Activated CD4-positive, alpha-beta T cell treated with anti-CD3 and anti-CD28 coated beads, Interleukin-2, amount 10 ng/mL, durations not matched to agents 24 days and 14 days (primary cell): Measurements from ENCODE around the gene FTO. TPM values are rescaled to one million over a fixed set of nuclear protein-coding genes. Genes with fewer than 3 reads are reported as not detected.

Source experiments
- DNase-seq: peaks from one replicate; pipeline ENCODE4 v3.0.0; 2022
- H3K27ac Mint-ChIP-seq: one replicate; pipeline ENCODE4 v1.8.0; 2022; ENCODE audit warnings: mild to moderate bottlenecking, mixed read lengths
- H3K27me3 Mint-ChIP-seq: one replicate; pipeline ENCODE4 v1.8.0; 2022; ENCODE audit warnings: mixed read lengths
- H3K36me3 Mint-ChIP-seq: one replicate; pipeline ENCODE4 v1.8.0; 2022; ENCODE audit warnings: low read depth, mild to moderate bottlenecking, mixed read lengths
- H3K4me1 Mint-ChIP-seq: one replicate; pipeline ENCODE4 v1.8.0; 2021; ENCODE audit warnings: mixed read lengths
- H3K4me3 Mint-ChIP-seq: one replicate; pipeline ENCODE4 v1.8.0; 2022; ENCODE audit warnings: mild to moderate bottlenecking, moderate library complexity, mixed read lengths
- H3K9me3 Mint-ChIP-seq: one replicate; pipeline ENCODE4 v1.8.0; 2021; ENCODE audit warnings: mixed read lengths
- intact Hi-C: fragments of 100-400 bp; cut with micrococcal nuclease; formaldehyde crosslinking; loops from one replicate; pipeline ENCODE4 v1.15.1; 2023
- total RNA-seq: library from RNA; stranded (reverse); gene quantifications from 2 replicates; pipeline ENCODE4 v1.2.3, GENCODE V29; 2022

FTO gene
- total RNA-seq, 1 donor from 2014 or later = 60.8 TPM

DNA sequence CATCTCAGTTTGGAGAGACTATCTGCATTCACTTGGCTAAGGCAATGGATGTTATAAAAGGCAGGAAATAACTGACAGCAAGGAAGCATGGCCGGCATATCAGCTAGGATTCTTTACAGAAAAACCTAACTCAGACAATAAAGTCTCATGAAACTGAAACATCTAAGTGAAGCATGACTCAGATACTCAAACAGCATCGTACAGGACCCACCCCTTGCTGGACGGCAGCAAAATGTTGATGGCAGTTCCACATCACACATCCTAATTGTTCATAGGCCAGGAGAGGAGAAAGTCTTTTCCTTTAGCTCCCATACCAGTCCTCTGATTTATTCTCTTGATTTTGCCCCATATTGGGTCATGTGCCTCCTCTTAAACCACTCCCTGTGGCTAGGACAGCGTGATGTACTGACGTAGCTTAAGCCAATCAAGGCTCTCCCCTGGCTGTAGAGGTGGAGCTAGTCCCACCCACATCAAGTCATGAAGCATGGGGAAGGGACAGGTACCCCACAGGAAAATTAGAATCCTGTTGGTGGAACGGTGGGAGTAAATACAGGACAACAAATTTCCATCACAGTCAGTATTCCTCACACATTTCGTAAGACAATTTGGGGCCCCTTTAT lies 403.7 kb downstream of the FTO start:
- no peak for DNase-seq
- no peaks in the 10 kb centered on the region for H3K4me1 Mint-ChIP-seq
- H3K4me3 Mint-ChIP-seq = no peak overlapping the region
- H3K9me3 Mint-ChIP-seq = no peaks in the 10 kb centered on the region
- no peaks in the 10 kb centered on the region for H3K27me3 Mint-ChIP-seq
- no peak overlapping the region for H3K27ac Mint-ChIP-seq
- intact Hi-C loops = no loop called here
- no peaks in the 10 kb centered on the region for H3K36me3 Mint-ChIP-seq

GRCh38 chr16:54110016-54110981 lies 406.3 kb downstream of the FTO start:
- DNase-seq = no peak
- Mint-ChIP-seq H3K27me3 (no peaks in the 10 kb centered on the region), H3K4me1 (no peaks in the 10 kb centered on the region), H3K4me3 (no peak overlapping the region), H3K36me3 (peaks cover 4% of the 10 kb centered on the region), H3K27ac (no peak overlapping the region), H3K9me3 (no peaks in the 10 kb centered on the region)
- intact Hi-C loops = no loop called here

DNA sequence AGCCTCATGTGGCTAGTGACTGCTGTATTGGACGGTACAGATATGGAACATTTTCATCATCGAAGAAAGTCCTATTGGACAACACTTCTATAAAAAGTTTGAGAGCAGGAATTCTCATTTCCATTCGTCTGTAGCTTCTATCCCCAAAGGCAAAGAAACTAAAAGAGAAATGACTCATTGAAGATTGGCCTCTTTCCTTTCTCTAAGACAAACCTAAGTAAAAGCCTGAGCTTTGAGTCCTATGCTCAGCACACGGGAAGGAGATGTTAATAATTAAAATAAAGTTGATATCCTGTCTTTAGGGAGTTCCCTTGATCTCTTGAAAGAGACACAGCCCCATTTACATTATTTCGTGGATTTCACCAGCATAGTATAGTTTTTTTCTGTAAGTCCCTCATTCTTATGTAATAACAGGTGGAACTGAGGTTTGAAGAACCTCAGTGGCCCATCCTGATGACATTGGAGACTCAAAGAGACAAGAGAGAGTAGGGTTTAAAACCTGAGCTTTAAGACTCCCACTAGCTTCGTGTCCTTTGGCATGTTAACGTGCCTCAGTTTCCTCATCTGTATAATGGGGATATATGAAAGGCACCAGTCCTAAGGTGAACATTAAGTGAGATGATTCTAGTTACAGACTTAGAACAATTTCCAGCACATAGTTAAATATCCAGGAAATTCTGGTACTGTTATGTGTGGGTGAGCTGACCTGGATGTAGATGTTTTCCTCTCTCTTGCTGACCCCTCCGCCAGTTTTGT lies 408.7 kb downstream of the FTO start:
- H3K36me3 Mint-ChIP-seq = peaks cover 4% of the 10 kb centered on the region

GRCh38 chr16:54115558-54115957 lies 411.6 kb downstream of the FTO start:
- no peaks in the 10 kb centered on the region for H3K27me3 Mint-ChIP-seq
- intact Hi-C loops = no loop called here
- DNase-seq = no peak
- H3K36me3 Mint-ChIP-seq = peaks cover 4% of the 10 kb centered on the region
- H3K4me3 Mint-ChIP-seq = no peak overlapping the region
- H3K27ac Mint-ChIP-seq = no peak overlapping the region
- H3K9me3 Mint-ChIP-seq = no peaks in the 10 kb centered on the region
- H3K4me1 Mint-ChIP-seq = no peaks in the 10 kb centered on the region

More for the DNA sequence above, 408.7 kb downstream of the FTO start:
- Mint-ChIP-seq H3K4me3 (no peak overlapping the region), H3K9me3 (no peaks in the 10 kb centered on the region), H3K4me1 (no peaks in the 10 kb centered on the region), H3K27me3 (no peaks in the 10 kb centered on the region), H3K27ac (no peak overlapping the region)
- DNase-seq = no peak
- intact Hi-C loops = no loop called here

GRCh38 chr16:54116124-54116655 lies 412.2 kb downstream of the FTO start:
- H3K4me3 Mint-ChIP-seq = no peak overlapping the region
- no peak overlapping the region for H3K27ac Mint-ChIP-seq
- no peak for DNase-seq
- no peaks in the 10 kb centered on the region for H3K27me3 Mint-ChIP-seq
- H3K36me3 Mint-ChIP-seq = peaks cover 4% of the 10 kb centered on the region
- no peaks in the 10 kb centered on the region for H3K4me1 Mint-ChIP-seq
- no peaks in the 10 kb centered on the region for H3K9me3 Mint-ChIP-seq
- intact Hi-C loops = no loop called here

GRCh38 chr16:54118846-54119245 lies 414.9 kb downstream of the FTO start:
- Mint-ChIP-seq H3K27ac (no peak overlapping the region), H3K27me3 (no peaks in the 10 kb centered on the region), H3K36me3 (no peaks in the 10 kb centered on the region), H3K4me1 (peaks cover 3% of the 10 kb centered on the region), H3K4me3 (no peak overlapping the region), H3K9me3 (no peaks in the 10 kb centered on the region)
- no peak for DNase-seq
- intact Hi-C loops = no loop called here

DNA sequence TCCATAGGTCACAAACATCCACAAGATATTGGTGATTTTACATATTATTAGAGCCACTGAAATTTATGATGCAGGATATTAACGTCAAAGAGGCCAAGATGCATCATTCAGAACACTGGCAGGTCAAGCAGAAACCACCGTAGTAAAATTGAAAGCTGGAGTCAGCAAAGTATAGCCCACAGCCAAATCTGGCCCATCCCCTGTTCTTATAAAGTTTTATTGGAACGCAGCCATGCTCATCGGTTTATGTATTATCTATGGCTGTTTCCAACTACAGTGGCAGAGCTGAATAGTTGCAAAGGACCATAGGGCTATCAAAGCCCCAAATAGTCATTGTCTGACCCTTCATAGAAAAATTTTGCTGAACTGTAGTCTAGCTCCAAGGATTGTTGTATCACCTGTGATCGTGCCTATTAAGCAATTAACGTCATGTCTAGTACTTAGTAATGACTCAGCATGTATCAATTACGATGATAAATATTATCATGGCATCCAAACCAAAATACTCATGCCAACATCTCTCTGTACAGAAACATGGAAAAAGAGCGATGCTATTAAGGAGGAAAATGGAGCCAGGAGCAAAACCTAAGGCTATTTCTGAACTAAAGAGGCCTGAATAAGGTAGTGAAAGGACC lies 417.0 kb downstream of the FTO start:
- H3K4me3 Mint-ChIP-seq = no peak overlapping the region
- intact Hi-C loops = no loop called here
- H3K27me3 Mint-ChIP-seq = no peaks in the 10 kb centered on the region
- H3K4me1 Mint-ChIP-seq = peaks cover 3% of the 10 kb centered on the region
- DNase-seq = no peak
- no peak overlapping the region for H3K27ac Mint-ChIP-seq
- no peaks in the 10 kb centered on the region for H3K9me3 Mint-ChIP-seq
- H3K36me3 Mint-ChIP-seq = no peaks in the 10 kb centered on the region

GRCh38 chr16:54121539-54122295 lies 417.8 kb downstream of the FTO start:
- no peak for DNase-seq
- intact Hi-C loops = no loop called here
- Mint-ChIP-seq H3K9me3 (no peaks in the 10 kb centered on the region), H3K36me3 (no peaks in the 10 kb centered on the region), H3K27ac (no peak overlapping the region), H3K4me3 (no peak overlapping the region), H3K4me1 (peaks cover 3% of the 10 kb centered on the region), H3K27me3 (no peaks in the 10 kb centered on the region)

DNA sequence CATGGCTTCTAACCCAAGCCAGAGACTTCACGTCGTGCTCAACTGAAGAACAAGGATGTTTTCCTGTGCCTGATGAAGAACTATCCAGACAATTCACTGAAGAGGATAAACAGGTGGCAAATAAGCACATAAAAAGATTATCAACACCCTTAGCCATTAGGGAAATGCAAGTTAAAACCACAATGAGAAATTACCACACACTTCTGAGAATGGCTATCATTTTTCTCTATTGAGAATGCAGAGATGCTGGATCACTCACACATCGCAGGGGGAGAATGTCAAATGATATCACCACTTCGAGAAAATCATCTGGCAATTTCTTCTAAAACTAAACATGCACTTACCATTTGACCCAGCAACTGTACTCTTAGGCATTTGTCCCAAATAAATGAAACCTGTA lies 419.8 kb downstream of the FTO start:
- Mint-ChIP-seq H3K9me3 (no peaks in the 10 kb centered on the region), H3K36me3 (no peaks in the 10 kb centered on the region), H3K27me3 (no peaks in the 10 kb centered on the region), H3K4me3 (no peak overlapping the region), H3K4me1 (peaks cover 6% of the 10 kb centered on the region), H3K27ac (no peak overlapping the region)
- no peak for DNase-seq
- intact Hi-C loops = no loop called here

DNA sequence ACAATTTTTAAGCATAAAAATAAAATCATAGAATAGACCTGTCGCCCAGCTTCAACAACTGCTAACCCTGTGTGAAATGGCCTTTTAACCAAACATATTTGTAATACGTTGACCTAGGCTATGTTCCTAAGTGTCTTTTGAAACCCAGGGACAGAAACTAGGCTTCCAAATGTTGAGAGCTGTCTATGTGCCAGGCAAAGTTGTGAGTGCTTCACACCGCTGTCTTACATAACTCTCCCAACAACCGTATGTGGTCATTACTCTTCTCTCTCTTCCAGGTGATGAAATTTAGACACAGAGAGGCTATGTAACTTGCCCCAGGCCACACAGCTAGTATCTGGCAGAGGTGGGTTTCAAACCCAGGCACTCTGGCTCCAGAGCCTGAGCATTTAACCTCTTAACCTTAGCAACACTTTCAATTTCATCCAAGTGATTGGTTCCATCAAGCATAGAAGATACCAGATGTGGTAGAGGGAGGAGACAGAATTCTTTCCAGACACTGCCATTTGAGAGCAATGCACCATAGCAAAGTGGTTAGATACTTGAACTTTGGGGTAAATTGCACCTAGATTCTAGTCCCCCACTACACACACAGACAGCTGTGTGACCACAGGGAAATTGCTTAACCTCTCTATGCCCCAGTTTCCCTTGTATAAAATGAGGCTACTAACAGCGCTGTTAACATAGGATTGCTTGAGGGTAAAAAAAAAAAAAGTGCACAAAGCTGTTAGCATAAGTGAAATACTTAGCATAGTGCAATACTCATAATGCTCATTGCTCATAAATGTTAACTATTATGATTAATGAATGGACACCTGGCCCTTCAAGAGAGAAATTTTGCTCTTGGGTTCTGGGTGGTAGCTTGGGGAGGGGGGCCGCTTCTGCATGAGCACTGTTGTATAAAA lies 422.0 kb downstream of the FTO start:
- Mint-ChIP-seq H3K9me3 (peaks cover under 1% of the 10 kb centered on the region), H3K4me1 (peaks cover 6% of the 10 kb centered on the region), H3K27ac (no peak overlapping the region), H3K27me3 (peaks cover 2% of the 10 kb centered on the region), H3K36me3 (no peaks in the 10 kb centered on the region), H3K4me3 (no peak overlapping the region)
- DNase-seq = no peak
- intact Hi-C loops = no loop called here

- H3K9me3 Mint-ChIP-seq = peaks cover 10% of the 10 kb centered on the region
- DNase-seq = no peak
- peaks cover 2% of the 10 kb centered on the region for H3K27me3 Mint-ChIP-seq
- no peak overlapping the region for H3K4me3 Mint-ChIP-seq
- H3K36me3 Mint-ChIP-seq = no peaks in the 10 kb centered on the region
- intact Hi-C loops = no loop called here
- peaks cover 6% of the 10 kb centered on the region for H3K4me1 Mint-ChIP-seq
- H3K27ac Mint-ChIP-seq = no peak overlapping the region
These were observed 423.0 kb downstream of the FTO start for GRCh38 chr16:54126907-54127306.

- intact Hi-C loops = no loop called here
- DNase-seq = no peak
- no peak overlapping the region for H3K27ac Mint-ChIP-seq
- no peaks in the 10 kb centered on the region for H3K36me3 Mint-ChIP-seq
- no peak overlapping the region for H3K4me3 Mint-ChIP-seq
- peaks cover 13% of the 10 kb centered on the region for H3K9me3 Mint-ChIP-seq
- peaks cover 4% of the 10 kb centered on the region for H3K27me3 Mint-ChIP-seq
- peaks cover 3% of the 10 kb centered on the region for H3K4me1 Mint-ChIP-seq
These were observed 424.8 kb downstream of the FTO start for GRCh38 chr16:54128629-54129234.
